Measurements from ENCODE around the gene LAIR1.

DNA sequence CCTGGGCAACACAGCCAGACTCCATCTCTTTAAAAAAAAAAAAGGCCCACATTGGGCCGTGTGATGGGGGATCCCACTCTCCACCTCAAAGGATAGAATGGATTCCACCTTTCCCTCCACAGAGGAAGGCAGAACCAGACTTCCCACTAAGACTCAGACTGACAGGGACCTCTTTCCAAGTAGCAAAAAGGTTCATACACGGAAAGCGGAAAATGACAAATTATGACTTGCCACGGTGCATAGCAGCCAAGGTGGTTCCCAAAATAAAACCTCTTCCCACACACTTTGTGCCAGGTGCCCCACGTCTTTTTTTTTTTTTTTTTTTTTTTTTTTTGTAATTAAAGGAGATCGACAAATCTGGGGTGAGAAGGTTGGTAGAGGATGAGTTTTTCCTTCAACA lies 36.2 kb upstream of the LAIR1 start:
- TF ChIP-seq, protein P1, sequence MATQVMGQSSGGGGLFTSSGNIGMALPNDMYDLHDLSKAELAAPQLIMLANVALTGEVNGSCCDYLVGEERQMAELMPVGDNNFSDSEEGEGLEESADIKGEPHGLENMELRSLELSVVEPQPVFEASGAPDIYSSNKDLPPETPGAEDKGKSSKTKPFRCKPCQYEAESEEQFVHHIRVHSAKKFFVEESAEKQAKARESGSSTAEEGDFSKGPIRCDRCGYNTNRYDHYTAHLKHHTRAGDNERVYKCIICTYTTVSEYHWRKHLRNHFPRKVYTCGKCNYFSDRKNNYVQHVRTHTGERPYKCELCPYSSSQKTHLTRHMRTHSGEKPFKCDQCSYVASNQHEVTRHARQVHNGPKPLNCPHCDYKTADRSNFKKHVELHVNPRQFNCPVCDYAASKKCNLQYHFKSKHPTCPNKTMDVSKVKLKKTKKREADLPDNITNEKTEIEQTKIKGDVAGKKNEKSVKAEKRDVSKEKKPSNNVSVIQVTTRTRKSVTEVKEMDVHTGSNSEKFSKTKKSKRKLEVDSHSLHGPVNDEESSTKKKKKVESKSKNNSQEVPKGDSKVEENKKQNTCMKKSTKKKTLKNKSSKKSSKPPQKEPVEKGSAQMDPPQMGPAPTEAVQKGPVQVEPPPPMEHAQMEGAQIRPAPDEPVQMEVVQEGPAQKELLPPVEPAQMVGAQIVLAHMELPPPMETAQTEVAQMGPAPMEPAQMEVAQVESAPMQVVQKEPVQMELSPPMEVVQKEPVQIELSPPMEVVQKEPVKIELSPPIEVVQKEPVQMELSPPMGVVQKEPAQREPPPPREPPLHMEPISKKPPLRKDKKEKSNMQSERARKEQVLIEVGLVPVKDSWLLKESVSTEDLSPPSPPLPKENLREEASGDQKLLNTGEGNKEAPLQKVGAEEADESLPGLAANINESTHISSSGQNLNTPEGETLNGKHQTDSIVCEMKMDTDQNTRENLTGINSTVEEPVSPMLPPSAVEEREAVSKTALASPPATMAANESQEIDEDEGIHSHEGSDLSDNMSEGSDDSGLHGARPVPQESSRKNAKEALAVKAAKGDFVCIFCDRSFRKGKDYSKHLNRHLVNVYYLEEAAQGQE (IDR thresholded peaks at IDR 0.05; ENCODE audit: low read depth, low read length), result no peak
- TF ChIP-seq, protein P2, sequence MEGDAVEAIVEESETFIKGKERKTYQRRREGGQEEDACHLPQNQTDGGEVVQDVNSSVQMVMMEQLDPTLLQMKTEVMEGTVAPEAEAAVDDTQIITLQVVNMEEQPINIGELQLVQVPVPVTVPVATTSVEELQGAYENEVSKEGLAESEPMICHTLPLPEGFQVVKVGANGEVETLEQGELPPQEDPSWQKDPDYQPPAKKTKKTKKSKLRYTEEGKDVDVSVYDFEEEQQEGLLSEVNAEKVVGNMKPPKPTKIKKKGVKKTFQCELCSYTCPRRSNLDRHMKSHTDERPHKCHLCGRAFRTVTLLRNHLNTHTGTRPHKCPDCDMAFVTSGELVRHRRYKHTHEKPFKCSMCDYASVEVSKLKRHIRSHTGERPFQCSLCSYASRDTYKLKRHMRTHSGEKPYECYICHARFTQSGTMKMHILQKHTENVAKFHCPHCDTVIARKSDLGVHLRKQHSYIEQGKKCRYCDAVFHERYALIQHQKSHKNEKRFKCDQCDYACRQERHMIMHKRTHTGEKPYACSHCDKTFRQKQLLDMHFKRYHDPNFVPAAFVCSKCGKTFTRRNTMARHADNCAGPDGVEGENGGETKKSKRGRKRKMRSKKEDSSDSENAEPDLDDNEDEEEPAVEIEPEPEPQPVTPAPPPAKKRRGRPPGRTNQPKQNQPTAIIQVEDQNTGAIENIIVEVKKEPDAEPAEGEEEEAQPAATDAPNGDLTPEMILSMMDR (IDR thresholded peaks at IDR 0.05), result no peak
- TF ChIP-seq POLR2AphosphoS5 (IDR thresholded peaks at IDR 0.05; ENCODE audit: low read depth, low read length), result no peak
- TF ChIP-seq CHD2 (IDR thresholded peaks at IDR 0.05; ENCODE audit: low read length, partially characterized antibody), result no peak
- TF ChIP-seq SIN3A (IDR thresholded peaks at IDR 0.05; ENCODE audit: borderline replicate concordance, low read depth, low read length), result no peak
- TF ChIP-seq EP300 (IDR thresholded peaks at IDR 0.05; ENCODE audit: borderline replicate concordance in 1 of 2, low read depth in 1 of 2, low read length in 1 of 2), result no peak
- TF ChIP-seq NRF1 (IDR thresholded peaks at IDR 0.05; ENCODE audit: low read depth, low read length), result no peak
